Adrenal gland (tissue), 12 donors: ENCODE measurements around the gene GPR68. TPM values are rescaled to one million over a fixed set of nuclear protein-coding genes. Genes with fewer than 3 reads are reported as not detected.
A peak's percentile ranks its signal among the peaks of the same experiment; 100 is the strongest.
"Not testable (repeated sequence)": the region's sequence is repeated elsewhere in the genome, so short reads cannot be mapped to it uniquely, and the experiment has no call there.

ENCODE experiments used
- DNase-seq, 7 donors: peaks; one replicate each; pipeline ENCODE4 v3.0.0-alpha.2; 2019 to 2020
- H3K27ac ChIP-seq, 5 donors: fragments of 200-600 bp; sonication (generic) in 4 of 5; 1 replicate in 3 of 5; 2 replicates in 2 of 5; pipeline versions ENCODE4 v1.5.1 to v1.8.0; 2016 to 2020; ENCODE audit warnings: mild to moderate bottlenecking in 1 of 5
- H3K27me3 ChIP-seq: fragments of 200-600 bp; 2 replicates; pipeline ENCODE4 v1.8.0; 2021
- H3K36me3 ChIP-seq, 2 donors: fragments of 200-600 bp; replicated peaks in 1 of 2; 1 replicate in 1 of 2; 2 replicates in 1 of 2; pipeline versions ENCODE4 v1.5.1 to v1.8.0; 2018 to 2022
- H3K4me1 ChIP-seq, 2 donors: fragments of 200-600 bp; replicated peaks in 1 of 2; 1 replicate in 1 of 2; 2 replicates in 1 of 2; pipeline versions ENCODE4 v1.5.1 to v1.8.0; 2018 to 2021
- H3K4me3 ChIP-seq, 4 donors: fragments of 200-600 bp; sonication (generic) in 3 of 4; one replicate each; pipeline ENCODE4 v1.5.1; 2016 to 2018
- H3K9me3 ChIP-seq, 3 donors: fragments of 200-600 bp; sonication (generic) in 1 of 3; replicated peaks in 1 of 3; 1 replicate in 2 of 3; 2 replicates in 1 of 3; pipeline versions ENCODE4 v1.5.1 to v1.8.0; 2016 to 2021
- CTCF ChIP-seq, 6 experiments: fragments of 450-650 bp in 4 of 6; fragments of 200-600 bp in 2 of 6; sonication (generic) in 1 of 6; IDR thresholded peaks; 1 replicate in 5 of 6; 2 replicates in 1 of 6; pipeline versions ENCODE4 v1.5.1 to v1.8.0; 2016 to 2021; ENCODE audit warnings: antibody characterized with exemption in 6 of 6, mild to moderate bottlenecking in 2 of 6, moderate library complexity in 1 of 6
- POLR2A ChIP-seq, 2 donors: fragments of 450-650 bp; IDR thresholded peaks; one replicate each; pipeline ENCODE4 v1.6.1; 2017; ENCODE audit warnings: antibody characterized with exemption in 2 of 2, mild to moderate bottlenecking in 2 of 2, moderate library complexity in 1 of 2
- WGBS, 4 donors: extraction: QIAGEN DNeasy Blood & Tissue Kit in 2 of 4; methylation state at CpG; one replicate each; pipeline versions ENCODE4 v1.1.5 to v1.1.7; 2013 to 2017; 5-methylcytosine and 5-hydroxymethylcytosine counted together
- intact Hi-C, 2 donors: fragments of 100-400 bp; cut with DNase I; formaldehyde crosslinking; loops; one replicate each; pipeline versions ENCODE4 v1.14.1 to v1.15.0; 2022 to 2023
- polyA plus RNA-seq, 3 donors: library from polyadenylated mRNA; stranded (reverse); fragments of 200-250 nt in 2 of 3; fragments of 350-450 nt in 1 of 3; fragmentation: Illumina TruSeq in 1 of 3; extraction: RNeasy Lipid Tissue Mini Kit (QIAGEN cat#74804) in 1 of 3; gene quantifications; one replicate each; pipeline ENCODE4 v1.2.3, GENCODE V29; 2013 to 2014
- total RNA-seq, 9 donors: library from RNA; depleted of rRNA in 4 of 9; stranded (reverse); fragments of >200 nt in 4 of 9; fragments of 120-200 nt in 1 of 9; fragmentation: NEBNext Ultra II Directional in 1 of 9; extraction: Animal tissue kit (Norgen Biotek cat#: 25700) in 1 of 9; gene quantifications; one replicate each; pipeline versions ENCODE4 v1.1.0 to v1.2.4, GENCODE V29; 2013 to 2023
- donor health status: healthy with polysubstance abuse.
- donor health status: Bipolar disorder and iron deficiency.
- donor health status: DM: yes; HTN: yes; CAD: no.
- donor health status: DM: no; HTN: no; CAD: no.
- donor health status: DM: no; HTN: no; CAD: no.
- donor health status: DM: yes; HTN: yes; CAD: no.

GPR68 gene
- total and polyA plus RNA-seq, 12 donors, result 0.28 to 4.5 (median 1.0) TPM; not detected in 1

DNA sequence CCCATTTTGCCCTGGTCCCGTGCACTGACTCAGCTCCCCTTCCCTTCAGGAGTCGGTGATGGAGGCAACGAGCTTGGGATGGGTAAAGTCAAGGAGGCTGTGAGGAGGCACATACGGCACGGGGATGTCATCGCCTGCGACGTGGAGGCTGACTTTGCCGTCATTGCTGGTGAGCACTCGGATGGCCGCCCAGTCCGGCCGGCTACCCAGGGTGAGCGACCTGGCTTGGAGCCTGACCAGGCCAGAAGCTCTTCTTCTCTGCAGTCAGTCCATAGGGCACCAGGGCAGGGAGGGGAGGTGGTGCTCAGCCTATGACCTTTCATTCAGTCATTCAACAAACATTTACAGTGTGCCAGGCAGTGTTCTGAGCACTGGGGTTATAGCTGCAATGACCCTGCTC, 39.8 kb downstream of the GPR68 start:
- 80 to 97% (median 96%) methylated on average over 1 to 14 of the region's 14 CpGs for WGBS, 4 donors
- Histone ChIP-seq H3K4me3 (no peak overlapping the region), H3K9me3 (no peaks in the 10 kb centered on the region), H3K27ac (no peak overlapping the region), H3K4me1 (no peaks in the 10 kb centered on the region), H3K36me3 (peaks cover 0 to 53% of the 10 kb centered on the region in 2 donors), H3K27me3 (no peaks in the 10 kb centered on the region)
- TF ChIP-seq CTCF (IDR thresholded peaks at IDR 0.05), result no peak
- no peak for TF ChIP-seq POLR2A (IDR thresholded peaks at IDR 0.05)
- no peak for DNase-seq
- intact Hi-C loops, result no loop called here

DNA sequence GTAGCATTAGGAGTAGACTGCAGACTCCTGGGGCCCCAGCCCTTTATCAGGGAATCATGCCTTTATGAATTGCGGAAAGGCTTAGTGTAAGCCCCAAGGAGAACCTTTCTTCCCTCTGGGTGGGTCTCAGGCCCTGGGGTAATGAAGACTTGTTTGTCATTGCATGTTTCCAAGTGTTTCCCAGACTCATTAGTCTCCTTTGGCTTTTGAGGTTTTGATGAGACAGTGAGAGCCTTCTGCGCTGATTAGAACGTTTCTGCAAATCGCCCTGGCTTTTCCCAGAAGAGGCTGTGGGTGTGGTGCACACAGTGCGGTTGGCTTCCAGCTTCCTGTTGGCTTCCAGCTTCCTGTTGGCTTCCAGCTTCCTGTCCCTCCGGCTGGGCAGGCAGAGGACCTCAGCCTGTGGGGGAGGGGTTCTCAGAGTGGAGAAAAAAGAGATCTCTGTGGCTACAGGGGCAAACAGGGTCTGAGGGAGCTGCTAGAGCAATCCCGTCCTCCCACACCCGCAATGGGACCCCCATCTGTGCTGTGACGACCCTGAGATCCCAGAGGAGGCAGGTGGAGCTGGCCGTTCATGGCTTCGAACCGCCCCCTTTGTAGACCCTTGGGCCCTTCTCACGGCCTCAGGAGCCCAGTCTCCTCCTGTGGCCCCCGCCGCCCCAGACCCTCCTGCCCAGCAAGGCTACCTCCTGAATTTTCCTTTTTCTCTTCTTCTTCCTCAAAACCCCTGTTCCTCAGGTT, 42.1 kb downstream of the GPR68 start:
- intact Hi-C loops, result no loop called here
- H3K36me3 ChIP-seq, result peaks cover 0 to 57% of the 10 kb centered on the region in 2 donors
- DNase-seq, result peak in 5 of 7 donors; percentile 19 to 66 (median 42)
- no peak for TF ChIP-seq POLR2A (IDR thresholded peaks at IDR 0.05)
- TF ChIP-seq CTCF (IDR thresholded peaks at IDR 0.05), result no peak
- no peak overlapping the region for H3K4me3 ChIP-seq
- no peaks in the 10 kb centered on the region for H3K4me1 ChIP-seq
- no peaks in the 10 kb centered on the region for H3K9me3 ChIP-seq
- H3K27me3 ChIP-seq, result no peaks in the 10 kb centered on the region
- 77 to 84% (median 82%) methylated on average over 8 to 15 of the region's 15 CpGs for WGBS, 4 donors
- H3K27ac ChIP-seq, result peak overlapping the region in 1 of 5 donors; percentile 54

DNA sequence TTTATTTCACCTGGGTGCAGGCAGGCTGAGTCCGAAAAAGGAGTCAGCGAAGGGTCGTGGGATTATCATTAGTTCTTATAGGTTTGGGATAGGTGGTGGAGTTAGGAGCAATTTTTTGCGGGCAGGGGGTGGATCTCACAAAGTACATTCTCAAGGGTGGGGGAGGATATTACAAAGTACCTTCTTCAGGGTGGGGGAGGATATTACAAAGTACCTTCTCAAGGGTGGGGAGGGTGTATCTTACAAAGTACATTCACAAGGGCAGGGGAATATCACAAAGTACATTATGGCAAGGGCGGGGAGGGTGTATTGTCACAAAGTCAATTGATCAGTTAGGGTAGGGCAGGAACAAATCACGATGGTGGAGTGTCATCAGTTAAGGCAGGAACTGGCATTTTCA, 43.7 kb downstream of the GPR68 start:
- H3K4me3 ChIP-seq, intact Hi-C loops, H3K4me1 ChIP-seq, H3K27ac ChIP-seq, DNase-seq, H3K9me3 ChIP-seq, H3K27me3 ChIP-seq: not testable (repeated sequence)
- H3K36me3 ChIP-seq, result peaks cover 0 to 65% of the 10 kb centered on the region in 2 donors
- WGBS, 4 donors, result 96 to 99% (median 98%) methylated on average over 6 of the region's 6 CpGs

DNA sequence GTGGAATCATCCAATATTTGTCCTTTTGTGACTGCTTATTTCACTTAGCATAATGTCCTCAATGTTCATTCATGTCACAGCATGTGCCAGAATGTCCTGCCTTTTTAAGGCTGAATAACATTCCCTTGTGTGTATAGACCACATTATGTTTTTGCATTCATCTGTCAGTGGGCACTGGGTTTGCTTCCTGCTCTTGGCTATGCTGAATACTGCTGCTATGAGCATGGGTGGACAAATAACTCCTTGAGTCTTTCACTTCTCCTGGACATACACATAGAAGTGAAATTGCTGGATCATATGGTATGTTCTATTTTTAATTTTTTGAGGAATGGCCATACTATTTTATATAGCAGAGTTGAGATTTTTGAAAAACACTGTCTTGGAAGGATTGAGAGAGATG, 46.9 kb downstream of the GPR68 start:
- peaks cover 0 to 44% of the 10 kb centered on the region in 2 donors for H3K36me3 ChIP-seq
- no peaks in the 10 kb centered on the region for H3K4me1 ChIP-seq
- TF ChIP-seq POLR2A (IDR thresholded peaks at IDR 0.05), result no peak
- no peak for TF ChIP-seq CTCF (IDR thresholded peaks at IDR 0.05)

DNA sequence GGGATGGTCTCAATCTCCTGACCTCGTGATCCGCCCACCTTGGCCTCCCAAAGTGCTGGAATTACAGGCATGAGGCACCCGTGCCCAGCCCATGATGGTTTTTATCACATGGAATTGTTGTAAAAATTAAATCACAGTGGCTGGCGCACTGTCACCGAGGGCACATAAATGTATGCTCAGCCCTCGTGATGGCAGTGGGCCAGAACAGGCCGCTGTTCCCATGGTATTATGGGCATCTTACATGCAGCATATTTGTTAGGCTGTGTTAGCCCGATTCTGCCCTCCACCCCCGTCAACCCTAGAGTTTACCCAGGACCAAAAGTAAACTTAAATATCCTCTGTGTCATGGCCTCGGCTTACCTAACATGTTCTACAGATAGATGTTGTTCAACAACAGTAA, 48.6 kb downstream of the GPR68 start:
- H3K9me3 ChIP-seq, result no peaks in the 10 kb centered on the region
- H3K27ac ChIP-seq, result no peak overlapping the region
- no peak overlapping the region for H3K4me3 ChIP-seq
- 90 to 98% (median 95%) methylated on average over 10 of the region's 10 CpGs for WGBS, 4 donors
- H3K4me1 ChIP-seq, result no peaks in the 10 kb centered on the region
- DNase-seq, result no peak
- H3K36me3 ChIP-seq, result peaks cover 0 to 41% of the 10 kb centered on the region in 2 donors
- H3K27me3 ChIP-seq, result no peaks in the 10 kb centered on the region
- intact Hi-C loops, result no loop called here
- TF ChIP-seq POLR2A (IDR thresholded peaks at IDR 0.05) (no peak), CTCF (IDR thresholded peaks at IDR 0.05) (no peak)

More for the DNA sequence above, 46.9 kb downstream of the GPR68 start:
- intact Hi-C loops, result no loop called here
- Histone ChIP-seq H3K27me3 (no peaks in the 10 kb centered on the region), H3K27ac (no peak overlapping the region), H3K9me3 (no peaks in the 10 kb centered on the region), H3K4me3 (no peak overlapping the region)
- no peak for DNase-seq
